GM21528 (cell line): ENCODE measurements around the gene OMP.

Experiments
- ATAC-seq: cut with Tn5 transposase; IDR thresholded peaks from one replicate; pipeline ENCODE4 v1.9.1; 2021; ENCODE audit warnings: mild to moderate bottlenecking, moderate library complexity; ENCODE audit not compliant: unreplicated experiment, low FRiP score

Gene OMP

GRCh38 chr11:77100166-77101042 is 2.2 kb upstream of the OMP start:
- ATAC-seq, result no peak

DNA sequence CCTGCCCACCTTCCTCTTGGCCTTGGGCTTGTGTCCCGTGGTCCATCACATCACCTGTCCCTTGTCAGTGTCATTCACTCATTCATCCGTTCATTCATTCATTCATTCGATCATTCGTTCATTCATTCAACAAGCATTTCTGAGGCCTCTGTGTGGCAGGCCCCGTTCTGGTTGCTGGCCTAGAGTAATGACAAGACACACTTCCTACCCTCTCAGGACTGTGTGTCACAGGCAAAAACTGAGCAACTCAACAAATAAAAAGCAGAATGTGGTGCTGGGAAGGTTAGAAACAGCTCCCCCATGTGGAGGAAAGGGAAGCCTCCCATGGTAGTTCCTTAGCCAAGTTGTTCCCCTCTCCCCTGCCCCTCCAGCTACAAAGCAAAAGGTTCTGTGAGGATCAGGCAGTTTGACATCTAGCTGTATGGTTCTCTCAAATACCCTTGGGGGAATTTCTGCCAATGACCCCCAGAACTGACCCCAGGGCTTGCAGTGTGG is 1.6 kb upstream of the OMP start:
- no peak for ATAC-seq

DNA sequence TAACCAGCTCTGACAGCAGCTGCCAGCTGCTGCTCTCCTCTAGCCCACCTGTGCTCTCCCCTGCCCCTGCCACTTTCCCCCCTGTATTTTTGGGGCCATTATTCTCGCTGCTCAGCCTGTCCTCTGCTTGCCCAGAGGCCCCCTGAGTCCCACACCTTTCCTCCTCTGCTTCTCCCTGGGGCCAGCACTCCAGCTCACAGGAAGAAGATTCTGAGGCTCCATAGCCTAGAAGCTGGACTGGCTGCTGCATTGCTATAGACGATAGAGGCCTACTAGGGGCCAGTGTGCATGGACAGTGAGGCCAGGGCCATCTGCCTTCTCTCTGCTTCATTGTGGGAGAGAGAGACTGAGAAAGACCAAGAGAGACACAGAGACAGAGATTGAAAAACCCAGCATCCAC is 679 bp downstream of the OMP start:
- no peak for ATAC-seq

- no peak for ATAC-seq
Observed at GRCh38 chr11:77104727-77105126, 2.1 kb downstream of the OMP start.

DNA sequence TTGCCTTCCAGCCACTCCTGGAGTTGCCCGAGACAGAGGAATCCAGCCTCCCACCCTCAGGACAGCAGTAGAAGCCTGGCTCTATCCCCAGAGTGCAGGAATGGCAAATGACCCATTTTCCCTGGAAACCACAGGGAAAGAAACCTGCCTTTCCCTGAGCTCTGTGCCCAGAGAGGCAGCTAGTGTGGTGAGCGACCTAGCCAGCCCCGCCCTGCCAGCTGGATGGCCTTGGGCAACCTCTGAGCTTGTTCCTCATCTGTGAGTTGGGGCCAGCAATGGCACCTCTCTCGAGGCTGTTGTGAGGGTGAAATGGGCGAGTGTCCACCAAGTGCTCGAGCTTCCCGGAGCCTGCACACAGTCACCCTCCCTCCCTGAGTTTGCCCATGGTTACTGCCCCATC is 3.7 kb downstream of the OMP start:
- no peak for ATAC-seq

DNA sequence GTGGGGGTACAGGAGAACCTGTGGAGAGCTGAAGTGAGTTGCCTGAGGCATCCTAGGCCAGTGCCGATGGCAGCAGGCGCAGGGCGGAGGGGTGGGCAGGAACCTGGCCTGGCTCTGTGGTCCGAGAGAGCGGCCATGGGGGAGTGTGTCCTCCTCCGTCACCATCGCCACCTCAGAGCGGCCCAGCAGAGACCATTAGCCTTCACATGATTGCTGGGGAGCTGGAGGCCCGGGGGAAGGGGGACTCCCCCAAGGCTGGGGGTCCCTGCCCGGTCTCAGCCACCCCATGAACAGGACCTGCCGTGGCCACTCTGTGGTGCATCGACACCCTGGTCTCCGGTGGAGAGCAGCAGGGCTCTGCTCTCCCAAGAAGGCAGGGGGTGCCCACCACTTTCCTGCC is 4.1 kb downstream of the OMP start:
- no peak for ATAC-seq

DNA sequence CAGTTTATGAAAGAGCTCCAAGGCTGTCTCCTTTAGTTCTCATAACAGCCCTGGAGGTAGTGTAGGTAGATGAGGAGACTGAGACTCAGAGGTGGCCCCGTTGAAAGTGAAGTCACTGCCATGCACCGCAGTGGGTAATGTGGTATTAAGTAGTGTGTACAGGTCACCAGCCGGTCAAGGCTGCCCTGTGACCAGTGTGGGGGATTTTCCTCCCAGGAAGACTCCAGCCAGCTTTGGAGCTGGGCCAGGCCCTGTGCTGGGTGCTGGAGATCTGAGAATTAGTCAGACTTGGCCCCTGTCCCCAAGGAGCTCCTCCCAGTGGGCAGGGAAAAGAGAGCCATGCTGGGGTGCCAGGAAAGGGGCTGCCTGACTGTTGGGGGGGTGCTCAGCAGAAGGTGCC is 5.3 kb downstream of the OMP start:
- ATAC-seq, result no peak

DNA sequence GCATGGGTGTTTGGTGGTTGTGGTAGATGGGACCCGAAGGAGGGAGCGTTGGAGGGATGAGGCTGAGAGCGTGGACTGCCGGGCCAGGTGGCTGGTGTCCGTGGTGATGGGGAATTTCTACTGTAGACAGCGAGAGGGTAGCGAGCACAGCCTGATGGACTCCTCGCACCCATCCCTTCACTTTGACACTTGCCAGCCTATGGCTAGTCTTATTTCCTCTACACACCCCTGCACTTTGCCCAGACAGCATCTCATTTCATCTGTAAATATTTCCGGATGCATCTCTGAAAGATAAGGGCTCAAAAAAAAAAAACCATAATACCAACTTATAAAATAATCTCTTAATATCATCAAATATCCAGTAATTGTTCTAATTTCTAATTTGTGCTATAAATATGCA is 5.8 kb downstream of the OMP start:
- ATAC-seq, result no peak

- ATAC-seq, result no peak
Observed at GRCh38 chr11:77109236-77110019, 6.8 kb downstream of the OMP start.

GRCh38 chr11:77110836-77111235 is 8.2 kb downstream of the OMP start:
- ATAC-seq, result no peak

- no peak for ATAC-seq
Observed at GRCh38 chr11:77111277-77111676, 8.6 kb downstream of the OMP start.

DNA sequence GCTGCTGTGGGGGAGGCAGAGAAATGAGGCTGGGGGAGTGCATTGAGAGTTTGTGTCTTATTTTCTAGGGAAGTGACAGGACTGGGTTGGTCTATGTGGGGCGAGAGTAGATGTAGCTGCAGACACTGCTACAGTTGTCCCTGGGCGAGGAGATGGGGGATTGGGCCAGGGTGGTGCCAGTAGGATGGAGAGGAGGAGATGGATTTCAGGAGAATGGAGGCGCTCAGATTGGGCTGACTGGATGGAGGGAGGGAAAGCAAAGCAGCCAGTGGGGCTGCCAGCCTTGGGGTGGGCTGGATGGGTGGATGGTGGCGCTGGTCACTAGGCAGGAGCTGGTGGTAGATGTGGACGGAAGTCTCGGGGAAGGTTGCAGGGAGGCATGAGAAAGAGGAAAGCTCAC is 9.3 kb downstream of the OMP start:
- ATAC-seq, result no peak

DNA sequence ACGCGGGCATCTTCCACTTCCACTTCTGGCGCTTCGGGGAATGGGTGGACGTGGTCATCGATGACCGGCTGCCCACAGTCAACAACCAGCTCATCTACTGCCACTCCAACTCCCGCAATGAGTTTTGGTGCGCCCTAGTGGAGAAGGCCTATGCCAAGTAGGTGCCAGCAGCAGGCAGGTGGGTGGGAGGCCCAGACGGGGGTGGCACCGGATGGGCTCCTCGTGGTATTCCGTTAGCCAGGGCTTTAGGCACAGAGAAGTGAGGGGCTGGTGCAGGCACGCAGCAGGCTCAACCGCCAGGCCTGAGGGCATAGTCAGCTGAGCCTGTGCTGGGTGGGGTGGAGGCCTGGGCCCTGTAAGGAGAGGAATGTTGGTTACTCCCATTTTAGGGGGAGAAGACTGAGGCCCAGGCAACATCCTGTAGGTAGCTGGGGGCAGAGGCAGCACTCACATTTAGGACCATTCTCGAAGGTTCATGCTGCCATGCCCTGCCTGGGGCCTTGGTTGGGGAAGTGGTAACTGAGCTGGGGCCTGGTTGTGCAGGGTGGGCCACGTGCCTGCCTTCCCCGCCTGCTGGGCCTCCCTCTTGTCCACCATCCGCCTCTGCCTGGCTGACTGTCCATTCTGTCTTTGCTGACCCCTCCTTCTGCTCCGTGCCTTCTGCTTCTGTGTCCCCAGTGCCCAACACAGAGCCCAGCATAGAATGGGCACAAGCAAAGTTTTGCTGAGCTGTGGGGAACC is 10.2 kb downstream of the OMP start:
- ATAC-seq, result no peak

DNA sequence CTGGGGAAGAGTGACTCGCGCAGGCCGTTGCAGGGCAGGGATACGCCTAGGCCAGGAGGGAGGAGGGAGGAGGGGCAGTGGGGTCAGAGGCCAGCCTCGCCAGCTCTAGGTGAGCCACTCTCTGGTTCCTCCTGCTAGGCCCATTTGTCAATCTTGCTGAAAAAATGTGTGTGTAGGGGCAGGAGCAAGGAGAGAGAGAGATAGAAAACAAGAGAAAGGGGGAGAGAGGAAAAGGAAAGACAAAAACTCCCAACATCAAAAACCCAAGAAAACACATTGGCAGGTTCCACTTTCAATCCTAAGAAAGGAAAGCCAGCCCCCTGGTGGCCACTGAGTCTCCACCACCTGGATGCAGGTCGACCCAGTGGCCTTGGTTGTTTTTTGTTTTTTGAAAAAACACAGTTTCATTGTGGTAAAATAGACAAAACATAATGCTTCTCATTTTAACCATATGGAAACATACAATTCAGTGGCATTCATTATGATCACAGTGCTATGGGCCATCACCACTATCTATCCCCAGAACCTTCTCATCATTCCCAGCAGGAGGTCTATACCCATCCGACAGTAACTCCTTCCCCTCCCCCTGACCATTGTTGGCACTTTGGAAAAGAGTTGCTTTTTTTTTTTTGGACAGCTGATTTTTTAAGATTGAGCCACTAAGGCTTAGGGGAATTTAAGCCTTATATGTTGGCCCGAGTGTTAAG is 10.9 kb downstream of the OMP start:
- ATAC-seq, result no peak

- ATAC-seq, result no peak
Observed at GRCh38 chr11:77114089-77114463, 11.4 kb downstream of the OMP start.

- ATAC-seq, result no peak
Observed at GRCh38 chr11:77115181-77115611, 12.6 kb downstream of the OMP start.

DNA sequence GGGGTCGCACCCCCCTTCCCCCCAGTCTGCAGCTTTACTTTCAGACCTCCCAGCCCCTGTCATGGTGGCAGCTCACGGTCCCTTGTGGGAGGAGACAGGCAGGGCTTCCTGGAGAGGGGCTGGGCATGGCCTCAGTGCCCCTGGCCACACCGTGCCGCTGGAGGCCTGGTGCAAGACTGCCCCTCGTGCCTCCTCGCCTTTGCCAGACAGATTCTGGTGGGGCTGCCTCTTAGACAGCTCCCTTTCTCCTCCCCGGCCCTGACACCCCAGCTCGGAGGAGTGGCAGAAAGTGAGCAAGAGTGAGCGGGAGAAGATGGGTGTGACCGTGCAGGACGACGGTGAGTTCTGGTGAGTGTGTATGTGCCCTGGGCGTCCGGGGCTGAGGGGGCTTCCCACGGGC is 13.3 kb downstream of the OMP start:
- ATAC-seq, result no peak

GRCh38 chr11:77117492-77117891 is 14.9 kb downstream of the OMP start:
- no peak for ATAC-seq

- no peak for ATAC-seq
Observed at GRCh38 chr11:77118086-77118485, 15.4 kb downstream of the OMP start.

GRCh38 chr11:77118971-77119370 is 16.3 kb downstream of the OMP start:
- ATAC-seq, result no peak
